ENCODE measurements around the gene SDR42E1. TPM values are rescaled to one million over a fixed set of nuclear protein-coding genes. Genes with fewer than 3 reads are reported as not detected.

The SDR42E1 gene
- total and polyA plus RNA-seq, 10 of the 15 experiments (the other 5 are each of a cell fraction or from before 2014, with no cell fraction given) = 1.4 to 5.5 (median 2.3) TPM

DNA sequence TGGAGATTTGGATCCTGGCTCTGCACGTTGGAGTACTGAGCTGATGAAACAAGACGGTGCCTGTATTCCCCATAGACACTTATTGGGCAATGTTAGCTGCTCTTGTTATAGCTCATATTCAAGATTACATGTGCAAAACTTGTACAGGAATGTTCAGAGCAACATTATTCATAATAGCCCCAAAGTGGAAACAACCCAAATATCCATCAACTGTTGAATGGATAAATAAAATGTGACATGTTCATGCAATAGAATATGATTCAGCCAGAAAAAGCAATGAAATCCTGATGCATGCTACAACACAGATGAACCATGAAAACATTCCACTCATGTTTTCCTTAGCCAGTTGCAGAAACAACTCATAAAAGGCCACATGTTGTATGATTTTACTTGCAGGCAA lies 5.7 kb upstream of the SDR42E1 start:
- H3K27ac ChIP-seq (ENCODE audit: control insufficient read depth, insufficient read depth) = no peak overlapping the region
- H3K9ac ChIP-seq (ENCODE audit: control insufficient read depth, insufficient read depth, low read length) = no peak overlapping the region
- H4K20me1 ChIP-seq (ENCODE audit: control insufficient read depth, insufficient read depth) = no peaks in the 10 kb centered on the region
- no peak overlapping the region for H3K4me2 ChIP-seq (ENCODE audit: control insufficient read depth, insufficient read depth)
- no peaks in the 10 kb centered on the region for H3K4me1 ChIP-seq (ENCODE audit: control insufficient read depth, insufficient read depth, low read length)
- ChIA-PET CTCF (no interaction called here), POLR2A (no interaction called here), RAD21 (ENCODE audit: unreplicated experiment) (no interaction called here), SMC1A (ENCODE audit: uncharacterized antibody, unreplicated experiment) (no interaction called here)
- no peak overlapping the region for H3K4me3 ChIP-seq
- no peaks in the 10 kb centered on the region; the same call in 2 of the 3 replicates for H3K9me3 ChIP-seq (replicated peaks; ENCODE audit: control insufficient read depth, insufficient read depth, low read length)
- intact Hi-C loops (cut with micrococcal nuclease; ENCODE audit: unreplicated experiment) (no loop called here), in situ Hi-C loops (cut with MboI) (no loop called here)
- TF ChIP-seq, protein P1, sequence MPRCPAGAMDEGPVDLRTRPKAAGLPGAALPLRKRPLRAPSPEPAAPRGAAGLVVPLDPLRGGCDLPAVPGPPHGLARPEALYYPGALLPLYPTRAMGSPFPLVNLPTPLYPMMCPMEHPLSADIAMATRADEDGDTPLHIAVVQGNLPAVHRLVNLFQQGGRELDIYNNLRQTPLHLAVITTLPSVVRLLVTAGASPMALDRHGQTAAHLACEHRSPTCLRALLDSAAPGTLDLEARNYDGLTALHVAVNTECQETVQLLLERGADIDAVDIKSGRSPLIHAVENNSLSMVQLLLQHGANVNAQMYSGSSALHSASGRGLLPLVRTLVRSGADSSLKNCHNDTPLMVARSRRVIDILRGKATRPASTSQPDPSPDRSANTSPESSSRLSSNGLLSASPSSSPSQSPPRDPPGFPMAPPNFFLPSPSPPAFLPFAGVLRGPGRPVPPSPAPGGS (IDR thresholded peaks at IDR 0.05; ENCODE audit: borderline replicate concordance, insufficient read depth, low read depth, low read length, poor library complexity, severe bottlenecking) = no peak
- TF ChIP-seq PAX5 (IDR thresholded peaks at IDR 0.05; ENCODE audit: borderline replicate concordance, low read depth, low read length) = no peak
- no peak for TF ChIP-seq EED (IDR thresholded peaks at IDR 0.05; ENCODE audit: low read depth)
- no peak for TF ChIP-seq CHD4 (IDR thresholded peaks at IDR 0.05)
- TF ChIP-seq SIN3A (IDR thresholded peaks at IDR 0.05; ENCODE audit: low read depth, low read length) = no peak
- TF ChIP-seq WRNIP1 (IDR thresholded peaks at IDR 0.05; ENCODE audit: borderline replicate concordance, low read depth, low read length) = no peak
- TF ChIP-seq, protein P2, sequence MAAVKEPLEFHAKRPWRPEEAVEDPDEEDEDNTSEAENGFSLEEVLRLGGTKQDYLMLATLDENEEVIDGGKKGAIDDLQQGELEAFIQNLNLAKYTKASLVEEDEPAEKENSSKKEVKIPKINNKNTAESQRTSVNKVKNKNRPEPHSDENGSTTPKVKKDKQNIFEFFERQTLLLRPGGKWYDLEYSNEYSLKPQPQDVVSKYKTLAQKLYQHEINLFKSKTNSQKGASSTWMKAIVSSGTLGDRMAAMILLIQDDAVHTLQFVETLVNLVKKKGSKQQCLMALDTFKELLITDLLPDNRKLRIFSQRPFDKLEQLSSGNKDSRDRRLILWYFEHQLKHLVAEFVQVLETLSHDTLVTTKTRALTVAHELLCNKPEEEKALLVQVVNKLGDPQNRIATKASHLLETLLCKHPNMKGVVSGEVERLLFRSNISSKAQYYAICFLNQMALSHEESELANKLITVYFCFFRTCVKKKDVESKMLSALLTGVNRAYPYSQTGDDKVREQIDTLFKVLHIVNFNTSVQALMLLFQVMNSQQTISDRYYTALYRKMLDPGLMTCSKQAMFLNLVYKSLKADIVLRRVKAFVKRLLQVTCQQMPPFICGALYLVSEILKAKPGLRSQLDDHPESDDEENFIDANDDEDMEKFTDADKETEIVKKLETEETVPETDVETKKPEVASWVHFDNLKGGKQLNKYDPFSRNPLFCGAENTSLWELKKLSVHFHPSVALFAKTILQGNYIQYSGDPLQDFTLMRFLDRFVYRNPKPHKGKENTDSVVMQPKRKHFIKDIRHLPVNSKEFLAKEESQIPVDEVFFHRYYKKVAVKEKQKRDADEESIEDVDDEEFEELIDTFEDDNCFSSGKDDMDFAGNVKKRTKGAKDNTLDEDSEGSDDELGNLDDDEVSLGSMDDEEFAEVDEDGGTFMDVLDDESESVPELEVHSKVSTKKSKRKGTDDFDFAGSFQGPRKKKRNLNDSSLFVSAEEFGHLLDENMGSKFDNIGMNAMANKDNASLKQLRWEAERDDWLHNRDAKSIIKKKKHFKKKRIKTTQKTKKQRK (IDR thresholded peaks at IDR 0.05; ENCODE audit: low read depth, low read length) = no peak
- TF ChIP-seq EGR1 (IDR thresholded peaks at IDR 0.05; ENCODE audit: borderline replicate concordance in 1 of 2, low read depth in 2 of 2, low read length in 2 of 2) = no peak
- no peak for TF ChIP-seq KAT2A (conservative IDR thresholded peaks at IDR 0.05; ENCODE audit: control insufficient read depth, low read depth, low read length)
- no peak for TF ChIP-seq EP300 (IDR thresholded peaks at IDR 0.05; ENCODE audit: borderline replicate concordance in 1 of 2, control insufficient read depth in 1 of 2, low read depth in 2 of 2, low read length in 2 of 2)
- TF ChIP-seq HDAC2 (IDR thresholded peaks at IDR 0.05) = no peak
- no TSS peak for BruUV-seq (replicated peaks)
- FAIRE-seq (no peak), ATAC-seq (no peak), DNase-seq (ENCODE audit: low read depth, low spot score) (no peak)
- no peak overlapping the region for H2AFZ ChIP-seq (ENCODE audit: control insufficient read depth, low read depth, low read length)
- no peaks in the 10 kb centered on the region for H3K27me3 ChIP-seq (replicated peaks in 1 of 2; ENCODE audit: control insufficient read depth in 2 of 2, insufficient read depth in 2 of 2, low read length in 1 of 2)
- no peaks in the 10 kb centered on the region for H3K36me3 ChIP-seq (ENCODE audit: control insufficient read depth in 2 of 2, insufficient read depth in 2 of 2, low read length in 1 of 2)
- 0% methylated on average over 2 of the region's 2 CpGs for WGBS (ENCODE audit: insufficient coverage, insufficient replicate concordance, low lambda C conversion rate, missing lambda C conversion rate)
- H3K79me2 ChIP-seq (ENCODE audit: control insufficient read depth, insufficient read depth, low read length) = no peaks in the 10 kb centered on the region
